ENCODE results near the gene DSG4.

Gene DSG4

DNA sequence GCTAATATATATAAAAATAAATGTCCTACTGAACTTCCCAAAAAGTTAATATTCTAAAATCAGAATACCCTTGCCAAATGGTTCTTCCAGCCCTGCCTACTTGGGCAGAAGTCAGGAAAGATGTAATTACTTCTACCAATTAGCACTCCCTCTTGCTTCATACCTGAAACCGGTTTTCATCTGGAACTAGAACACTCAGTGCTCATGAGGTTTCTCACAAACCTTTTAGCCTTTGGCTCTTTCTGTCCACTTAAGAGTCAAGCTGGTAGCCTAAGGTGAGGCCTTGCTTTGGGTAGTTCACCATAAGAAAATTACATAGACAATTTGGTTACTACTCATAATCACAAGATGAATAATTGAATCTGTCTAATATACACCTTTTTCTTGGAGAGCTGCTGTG lies 75.0 kb downstream of the DSG4 start:
- DNase-seq = no peak

GRCh38 chr18:31454066-31454708 lies 77.6 kb downstream of the DSG4 start:
- DNase-seq = no peak

Data from stimulated activated naive CD4-positive, alpha-beta T cell treated with Interleukin-2 at 50 U/mL for 16 hours (primary cell).